NCI-H1048 (cell line): ENCODE results near the gene HTR1B.

Experiments
- DNase-seq: peaks from one replicate; lab custom pipeline; 2025; lab: John Stamatoyannopoulos, UW

HTR1B gene, protein sequence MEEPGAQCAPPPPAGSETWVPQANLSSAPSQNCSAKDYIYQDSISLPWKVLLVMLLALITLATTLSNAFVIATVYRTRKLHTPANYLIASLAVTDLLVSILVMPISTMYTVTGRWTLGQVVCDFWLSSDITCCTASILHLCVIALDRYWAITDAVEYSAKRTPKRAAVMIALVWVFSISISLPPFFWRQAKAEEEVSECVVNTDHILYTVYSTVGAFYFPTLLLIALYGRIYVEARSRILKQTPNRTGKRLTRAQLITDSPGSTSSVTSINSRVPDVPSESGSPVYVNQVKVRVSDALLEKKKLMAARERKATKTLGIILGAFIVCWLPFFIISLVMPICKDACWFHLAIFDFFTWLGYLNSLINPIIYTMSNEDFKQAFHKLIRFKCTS

GRCh38 chr6:77463308-77463860 lies at the start of gene HTR1B:
Gene HTR1B (minus strand): TSS chr6:77463491. CDS start chr6:77463403, 88 bp downstream.
- no peak for DNase-seq

- DNase-seq = no peak
Observed at GRCh38 chr6:77512554-77512953, 49.3 kb upstream of the HTR1B start.

GRCh38 chr6:77511860-77512259 lies 48.6 kb upstream of the HTR1B start:
- no peak for DNase-seq

DNA sequence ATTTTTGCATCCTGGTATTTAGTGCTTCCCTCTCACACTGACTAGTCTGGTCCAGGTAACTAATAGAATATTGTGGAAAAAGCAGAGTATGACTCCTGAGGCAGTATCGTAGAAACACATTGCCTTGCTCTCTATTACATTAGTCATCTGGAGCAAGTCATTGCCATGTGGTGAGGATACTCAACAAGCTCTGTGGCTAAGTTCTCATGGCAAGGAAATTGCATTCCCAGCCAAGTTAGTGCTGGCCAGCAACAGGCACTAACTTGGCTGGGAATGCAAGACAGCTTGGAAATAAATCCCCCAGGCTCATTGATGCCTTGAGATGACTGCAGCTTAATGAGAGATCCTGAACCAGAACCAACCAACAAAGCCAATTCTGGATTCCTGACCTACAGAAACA lies 39.7 kb upstream of the HTR1B start:
- no peak for DNase-seq

- no peak for DNase-seq
Observed at GRCh38 chr6:77492530-77492929, 29.2 kb upstream of the HTR1B start.

DNA sequence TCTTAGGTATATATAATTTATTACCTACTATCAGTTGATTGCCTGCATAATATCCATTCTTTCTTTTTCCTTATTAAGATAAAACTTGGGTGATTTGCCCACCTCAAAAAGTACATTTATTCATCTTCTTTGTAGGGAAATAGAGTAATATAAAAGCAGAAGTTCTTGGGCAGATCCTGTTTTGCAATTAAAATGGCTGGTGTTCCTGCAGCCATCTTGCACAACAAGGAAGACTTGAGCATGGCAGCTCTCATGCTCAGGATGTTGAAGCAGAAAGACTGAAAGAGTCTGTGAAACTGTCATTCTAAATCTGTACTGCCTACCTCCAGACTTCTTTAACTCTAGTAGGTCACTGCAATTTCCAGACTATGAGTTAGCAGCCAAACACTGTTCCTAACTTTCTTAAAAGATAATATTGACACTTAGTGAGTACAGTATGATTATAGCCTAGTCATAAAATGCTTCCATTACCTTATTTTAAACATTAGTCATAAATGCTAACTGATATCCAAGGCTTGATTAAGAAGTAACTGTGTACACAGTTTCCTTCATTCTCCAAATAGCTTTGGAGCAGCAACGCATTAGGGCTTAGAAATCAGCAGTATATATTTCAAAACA lies 24.6 kb upstream of the HTR1B start:
- no peak for DNase-seq

- DNase-seq = no peak
Observed at GRCh38 chr6:77482981-77483380, 19.7 kb upstream of the HTR1B start.

- DNase-seq = no peak
Observed at GRCh38 chr6:77474973-77475372, 11.7 kb upstream of the HTR1B start.

GRCh38 chr6:77474286-77474956 lies 11.1 kb upstream of the HTR1B start:
- no peak for DNase-seq

- no peak for DNase-seq
Observed at GRCh38 chr6:77470983-77471382, 7.7 kb upstream of the HTR1B start.

DNA sequence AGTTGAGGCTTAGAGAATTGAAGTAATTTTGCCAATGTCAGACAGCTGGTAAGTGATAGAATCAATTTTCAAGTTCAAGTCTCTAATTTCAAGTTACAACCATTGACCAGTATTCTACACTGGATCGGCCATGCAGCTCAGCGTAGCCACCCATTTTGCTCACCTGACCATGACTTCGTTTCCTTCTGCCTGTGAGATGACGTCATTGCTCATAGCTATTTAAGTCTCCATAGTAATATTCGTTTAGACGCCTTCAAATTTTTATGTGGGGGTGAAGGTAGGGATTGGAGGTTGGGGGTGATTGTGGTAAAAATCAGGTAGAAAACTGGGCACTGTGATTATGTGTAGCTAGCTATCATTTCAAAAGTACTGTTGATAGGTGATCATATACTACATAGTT lies 5.6 kb upstream of the HTR1B start:
- DNase-seq = no peak

DNA sequence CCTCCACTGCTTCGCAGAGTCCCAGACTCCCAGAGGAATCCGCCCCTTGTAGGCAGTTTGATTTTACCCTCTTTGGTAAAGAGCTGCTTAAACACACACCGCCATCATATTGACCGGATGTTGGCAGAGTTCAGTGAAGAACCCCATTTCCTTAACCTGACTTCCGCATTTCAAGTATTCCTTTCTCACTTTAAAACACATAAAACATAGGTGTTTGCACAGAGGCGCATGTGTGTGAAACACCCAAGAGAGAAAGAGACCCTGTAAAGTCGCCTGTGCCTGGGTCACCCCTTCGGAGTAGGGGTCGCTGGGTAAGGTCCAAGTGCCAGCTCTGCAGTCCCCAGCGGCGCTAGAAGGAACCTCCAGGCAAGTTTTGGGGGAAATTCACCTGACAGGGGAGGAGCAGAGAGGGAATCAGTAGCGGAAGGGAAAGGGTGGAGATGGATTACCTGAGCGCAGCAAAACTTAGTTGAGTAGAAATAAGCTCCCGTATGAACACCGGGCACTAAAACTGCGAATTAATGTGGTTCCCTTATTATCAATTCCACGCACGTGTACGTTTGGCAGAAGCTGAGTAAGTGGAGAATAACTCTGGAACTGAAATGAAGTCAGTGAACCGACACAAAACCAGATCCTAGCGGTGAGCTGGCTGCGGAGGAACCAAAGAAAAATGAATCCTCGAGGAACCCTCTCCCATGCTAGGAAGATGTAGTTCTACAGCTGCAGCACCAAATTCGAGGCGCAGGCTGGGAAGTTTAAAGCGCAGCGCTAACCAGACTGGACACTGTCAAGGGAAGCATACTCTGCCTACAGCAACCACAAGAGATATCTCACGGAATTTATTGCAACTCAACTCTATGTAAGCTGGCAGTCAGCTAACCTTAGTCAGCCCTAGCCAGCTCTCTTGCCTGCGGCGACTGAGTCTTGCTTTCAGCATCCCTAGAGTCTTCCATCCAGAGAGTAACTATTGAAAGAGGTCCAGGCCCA lies 3.5 kb upstream of the HTR1B start:
- no peak for DNase-seq

GRCh38 chr6:77466055-77466450 lies 2.8 kb upstream of the HTR1B start:
- no peak for DNase-seq

DNA sequence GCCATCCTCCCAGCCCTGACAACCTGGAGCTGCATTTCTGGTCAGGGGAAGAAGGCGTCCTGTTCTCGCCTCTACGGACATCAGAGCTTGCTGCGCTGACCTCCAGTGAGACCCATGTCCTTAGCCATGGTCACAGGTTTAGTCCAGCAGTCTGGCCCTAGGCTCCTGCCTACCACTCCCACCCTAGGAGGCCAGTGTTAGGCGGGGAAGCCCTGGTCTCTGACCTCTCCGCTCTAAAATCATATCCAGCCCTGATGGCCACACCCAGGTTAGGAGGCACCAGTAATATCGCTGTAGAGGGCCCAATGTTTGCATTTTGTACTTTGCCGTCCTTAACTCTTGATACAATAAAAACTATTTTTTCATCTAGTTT lies 1.2 kb upstream of the HTR1B start:
- DNase-seq = no peak

DNA sequence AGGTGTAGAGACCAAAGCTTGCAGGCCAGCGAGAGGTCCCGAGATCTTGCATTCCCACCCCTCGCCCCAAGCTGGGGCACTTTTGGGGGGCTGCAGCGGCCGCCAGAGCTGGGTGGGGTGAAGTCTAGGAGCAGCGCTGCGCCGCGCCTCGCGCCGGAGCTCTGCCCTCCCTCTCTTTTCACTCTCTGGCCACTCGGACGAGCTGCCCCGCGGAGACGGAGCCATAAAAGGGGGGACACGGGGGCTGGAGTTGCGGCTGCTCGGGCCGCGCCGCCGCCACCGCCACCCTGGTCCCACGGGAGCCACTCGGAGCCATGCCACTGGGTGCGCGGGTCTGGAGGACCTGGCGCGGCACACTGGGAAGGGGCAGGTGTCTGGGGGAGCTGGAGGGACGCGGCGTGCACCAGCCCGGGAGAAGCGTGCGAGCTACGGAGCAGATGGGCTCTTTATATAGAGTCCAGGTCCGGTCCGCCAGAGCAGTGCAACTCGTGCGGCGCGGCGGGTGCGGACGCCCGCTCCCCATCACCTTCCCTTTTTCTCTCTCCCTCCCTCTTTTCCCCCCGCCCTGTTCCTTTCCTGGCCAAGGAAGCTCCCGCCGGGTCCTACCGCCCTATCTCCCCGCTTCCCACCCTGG lies 687 bp upstream of the HTR1B start:
- no peak for DNase-seq

DNA sequence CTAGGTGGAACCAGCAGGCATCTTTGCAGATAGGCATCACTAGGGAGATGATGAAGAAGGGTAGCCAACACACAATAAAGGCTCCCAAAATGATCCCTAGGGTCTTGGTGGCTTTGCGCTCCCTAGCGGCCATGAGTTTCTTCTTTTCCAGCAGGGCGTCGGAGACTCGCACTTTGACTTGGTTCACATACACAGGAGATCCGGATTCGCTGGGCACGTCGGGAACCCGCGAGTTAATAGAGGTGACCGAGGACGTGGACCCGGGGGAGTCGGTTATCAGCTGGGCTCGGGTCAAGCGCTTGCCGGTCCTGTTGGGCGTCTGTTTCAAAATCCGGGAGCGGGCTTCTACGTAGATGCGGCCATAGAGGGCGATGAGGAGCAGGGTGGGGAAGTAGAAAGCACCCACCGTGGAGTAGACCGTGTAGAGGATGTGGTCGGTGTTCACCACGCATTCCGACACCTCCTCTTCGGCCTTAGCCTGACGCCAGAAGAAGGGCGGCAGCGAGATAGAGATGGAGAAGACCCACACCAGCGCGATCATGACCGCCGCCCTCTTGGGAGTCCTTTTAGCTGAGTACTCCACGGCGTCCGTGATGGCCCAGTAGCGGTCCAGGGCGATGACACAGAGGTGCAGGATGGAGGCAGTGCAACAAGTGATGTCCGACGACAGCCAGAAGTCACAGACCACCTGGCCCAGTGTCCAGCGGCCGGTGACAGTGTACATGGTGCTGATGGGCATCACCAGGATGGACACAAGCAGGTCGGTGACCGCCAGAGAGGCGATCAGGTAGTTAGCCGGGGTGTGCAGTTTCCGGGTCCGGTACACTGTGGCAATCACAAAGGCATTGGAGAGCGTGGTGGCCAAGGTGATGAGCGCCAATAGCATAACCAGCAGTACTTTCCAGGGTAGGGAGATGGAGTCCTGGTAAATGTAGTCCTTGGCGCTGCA lies 658 bp downstream of the HTR1B start:
- DNase-seq = no peak

- no peak for DNase-seq
Observed at GRCh38 chr6:77461796-77462195, 1.5 kb downstream of the HTR1B start.

DNA sequence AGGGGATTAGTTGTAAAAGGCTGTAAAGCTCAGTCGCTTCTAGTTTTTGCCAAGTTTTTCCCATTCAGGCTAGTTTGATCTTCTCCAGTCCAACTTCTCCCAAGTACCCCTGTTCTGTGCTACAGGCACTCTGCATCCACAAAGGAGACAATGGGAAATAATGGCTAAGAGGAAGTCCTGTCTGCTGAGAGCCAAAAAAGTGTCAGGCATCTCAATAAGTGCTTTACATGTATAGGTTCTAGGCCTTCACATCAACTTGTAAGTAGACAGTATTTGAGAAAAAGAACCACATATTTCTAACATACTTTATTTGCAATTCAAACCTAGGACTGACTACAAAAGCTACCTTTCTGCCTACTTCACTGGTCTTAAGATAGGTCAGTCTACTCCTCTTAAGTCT lies 4.9 kb downstream of the HTR1B start:
- DNase-seq = no peak

GRCh38 chr6:77457720-77458349 lies 5.5 kb downstream of the HTR1B start:
- peak; percentile 5 for DNase-seq
